HepG2 (cell line): Measurements from ENCODE around the gene MCEE. TPM values are rescaled to one million over a fixed set of nuclear protein-coding genes. Genes with fewer than 3 reads are reported as not detected.

ENCODE experiments used
- AGO2 ChIP-seq: fragments of 200-400 bp; formaldehyde crosslinking; optimal IDR thresholded peaks from 2 replicates; pipeline ENCODE3; 2017; ENCODE audit warnings: mild to moderate bottlenecking, low read depth, low read length, moderate library complexity
- AKAP8 ChIP-seq: sonication (generic); formaldehyde crosslinking; IDR thresholded peaks from 2 replicates; pipeline ENCODE4 v1.5.1; 2020; ENCODE audit warnings: mild to moderate bottlenecking, missing genetic modification reagents
- ELF1 ChIP-seq: sonication (generic); formaldehyde crosslinking; IDR thresholded peaks from 2 replicates; pipeline ENCODE4 v1.4.0; 2020; ENCODE audit warnings: missing genetic modification reagents
- FOSL2 ChIP-seq: sonication (generic); formaldehyde crosslinking; IDR thresholded peaks from 2 replicates; pipeline ENCODE4 v1.4.0; 2020; ENCODE audit warnings: missing genetic modification reagents
- KDM6A ChIP-seq: IDR thresholded peaks from 2 replicates; pipeline ENCODE4 v1.6.1; 2016; ENCODE audit warnings: low read depth
- ONECUT2 ChIP-seq: sonication (generic); formaldehyde crosslinking; IDR thresholded peaks from 2 replicates; pipeline ENCODE4 v1.4.0; 2020; ENCODE audit warnings: missing genetic modification reagents
- POLR2A ChIP-seq, 2 experiments: IDR thresholded peaks; 2 replicates each; pipeline ENCODE4 v1.6.1; 2011; ENCODE audit warnings: low read depth in 2 of 2, low read length in 2 of 2, mild to moderate bottlenecking in 1 of 2, moderate library complexity in 1 of 2; ENCODE audit not compliant: insufficient read depth in 1 of 2
- PPARG ChIP-seq: conservative IDR thresholded peaks from 2 replicates; pipeline ENCODE4 v1.6.1; 2016; ENCODE audit warnings: missing biosample characterization, missing genetic modification reagents
- RAD21 ChIP-seq: fragments of 450-650 bp; formaldehyde crosslinking; IDR thresholded peaks from 2 replicates; pipeline ENCODE4 v1.5.0; 2020; ENCODE audit warnings: mild to moderate bottlenecking
- TSC22D2 ChIP-seq: sonication (generic); formaldehyde crosslinking; IDR thresholded peaks from 2 replicates; pipeline ENCODE4 v1.5.1; 2020; ENCODE audit warnings: missing genetic modification reagents, mild to moderate bottlenecking, borderline replicate concordance
- ZBTB21 ChIP-seq: sonication (generic); formaldehyde crosslinking; IDR thresholded peaks from 2 replicates; pipeline ENCODE4 v1.4.0; 2020; ENCODE audit warnings: missing genetic modification reagents
- ZNF230 ChIP-seq: sonication (generic); formaldehyde crosslinking; IDR thresholded peaks from 2 replicates; pipeline ENCODE4 v1.4.0; 2020; ENCODE audit warnings: mild to moderate bottlenecking, missing genetic modification reagents
- ZNF260 ChIP-seq: sonication (generic); formaldehyde crosslinking; IDR thresholded peaks from 2 replicates; pipeline ENCODE4 v1.4.0; 2020; ENCODE audit warnings: missing genetic modification reagents, low read depth, mild to moderate bottlenecking, borderline replicate concordance
- ZNF354B ChIP-seq: sonication (generic); formaldehyde crosslinking; IDR thresholded peaks from 2 replicates; pipeline ENCODE4 v1.8.0; 2022; ENCODE audit warnings: mild to moderate bottlenecking, missing genetic modification reagents
- ZNF431 ChIP-seq: sonication (generic); formaldehyde crosslinking; IDR thresholded peaks from 2 replicates; pipeline ENCODE4 v1.9.0; 2022; ENCODE audit warnings: missing genetic modification reagents, low read depth, mild to moderate bottlenecking, borderline replicate concordance
- ZNF678 ChIP-seq: sonication (generic); formaldehyde crosslinking; IDR thresholded peaks from 2 replicates; pipeline ENCODE4 v1.4.0; 2020; ENCODE audit warnings: mild to moderate bottlenecking, missing genetic modification reagents
- ZNF781 ChIP-seq: sonication (generic); formaldehyde crosslinking; IDR thresholded peaks from 2 replicates; pipeline ENCODE4 v1.5.1; 2020; ENCODE audit warnings: borderline replicate concordance, mild to moderate bottlenecking, missing genetic modification reagents; ENCODE audit errors: not compliant biosample characterization
- ZNF879 ChIP-seq: sonication (generic); formaldehyde crosslinking; IDR thresholded peaks from 2 replicates; pipeline ENCODE4 v1.8.1; 2023; ENCODE audit warnings: missing genetic modification reagents
- polyA plus RNA-seq, 8 experiments: library from polyadenylated mRNA; depleted of rRNA in 3 of 8; stranded (reverse) in 7 of 8; unstranded in 1 of 8; fragments of >200 nt; fragmentation: Illumina TruSeq in 4 of 8; extraction: Trizol in 4 of 8; gene quantifications; 2 replicates each; pipeline versions ENCODE4 v1.2.1 to v1.2.3, GENCODE V29; 2011 to 2016; ENCODE audit warnings: low read depth in 4 of 8, missing spikeins in 1 of 8, mixed read lengths in 1 of 8; ENCODE audit not compliant: insufficient read depth in 1 of 8
- total RNA-seq, 5 experiments: library from RNA; depleted of rRNA; stranded (reverse); fragments of >200 nt; fragmentation: Illumina TruSeq; extraction: Trizol; gene quantifications; 2 replicates each; pipeline ENCODE4 v1.2.3, GENCODE V29; 2016; ENCODE audit warnings: low read depth in 1 of 5
- TF ChIP-seq, protein P1 (sequence below): sonication (generic); formaldehyde crosslinking; IDR thresholded peaks from 2 replicates; pipeline ENCODE4 v1.4.0; 2020; ENCODE audit warnings: missing genetic modification reagents; ENCODE audit errors: not compliant biosample characterization
- TF ChIP-seq, protein P2 (sequence below): sonication (generic); formaldehyde crosslinking; conservative IDR thresholded peaks from 2 replicates; pipeline ENCODE4 v1.5.0; 2020; ENCODE audit warnings: missing genetic modification reagents
- TF ChIP-seq, protein P3 (sequence below): sonication (generic); formaldehyde crosslinking; IDR thresholded peaks from 2 replicates; pipeline ENCODE4 v1.5.0; 2020; ENCODE audit warnings: mild to moderate bottlenecking, missing genetic modification reagents, borderline replicate concordance
- TF ChIP-seq, protein P4 (sequence below): sonication (generic); formaldehyde crosslinking; IDR thresholded peaks from 2 replicates; pipeline ENCODE4 v1.5.1; 2020; ENCODE audit warnings: mild to moderate bottlenecking, missing genetic modification reagents, moderate library complexity
- TF ChIP-seq, protein P5 (sequence below): sonication (generic); formaldehyde crosslinking; IDR thresholded peaks from 2 replicates; pipeline ENCODE4 v1.8.0; 2022; ENCODE audit warnings: mild to moderate bottlenecking, missing genetic modification reagents, moderate library complexity

The MCEE gene
- total and polyA plus RNA-seq, 2 of the 13 experiments (the other 11 are each of a cell fraction or from before 2014, with no cell fraction given): 32.0 to 66.9 TPM

DNA sequence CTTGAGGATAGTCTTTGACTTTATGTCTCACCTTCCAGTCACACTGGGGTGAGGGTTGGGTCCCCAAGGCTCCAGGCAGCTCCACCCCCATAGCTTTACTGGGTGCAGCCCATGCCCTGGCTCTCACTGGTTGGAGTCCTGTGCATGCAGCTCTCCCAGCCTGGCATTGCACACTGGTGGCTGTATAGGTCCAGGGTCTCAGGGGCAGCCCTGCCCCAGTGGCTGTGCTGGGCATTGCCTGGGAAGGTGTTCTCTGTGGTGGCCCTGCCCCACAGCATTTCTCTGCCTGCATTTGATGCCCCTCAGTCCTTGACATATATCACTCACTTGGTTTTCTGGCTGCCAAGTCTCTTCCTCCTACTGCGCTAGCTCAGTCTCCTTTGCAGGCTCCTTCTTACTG is 21.6 kb upstream of the MCEE start (continued):
- no peak for TF ChIP-seq FOSL2
- 0 out of 4 replicates have a peak, but pooled peaks of 1 of the 2 experiments have one; percentile 23 for TF ChIP-seq POLR2A (IDR thresholded peaks at IDR 0.05; ENCODE audit: insufficient read depth in 1 of 2, low read depth in 2 of 2, low read length in 2 of 2)
- TF ChIP-seq ZNF354B: no peak
- TF ChIP-seq, protein P1, sequence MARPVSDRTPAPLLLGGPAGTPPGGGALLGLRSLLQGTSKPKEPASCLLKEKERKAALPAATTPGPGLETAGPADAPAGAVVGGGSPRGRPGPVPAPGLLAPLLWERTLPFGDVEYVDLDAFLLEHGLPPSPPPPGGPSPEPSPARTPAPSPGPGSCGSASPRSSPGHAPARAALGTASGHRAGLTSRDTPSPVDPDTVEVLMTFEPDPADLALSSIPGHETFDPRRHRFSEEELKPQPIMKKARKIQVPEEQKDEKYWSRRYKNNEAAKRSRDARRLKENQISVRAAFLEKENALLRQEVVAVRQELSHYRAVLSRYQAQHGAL (CRISPR knock-in tag): no peak
- TF ChIP-seq, protein P2, sequence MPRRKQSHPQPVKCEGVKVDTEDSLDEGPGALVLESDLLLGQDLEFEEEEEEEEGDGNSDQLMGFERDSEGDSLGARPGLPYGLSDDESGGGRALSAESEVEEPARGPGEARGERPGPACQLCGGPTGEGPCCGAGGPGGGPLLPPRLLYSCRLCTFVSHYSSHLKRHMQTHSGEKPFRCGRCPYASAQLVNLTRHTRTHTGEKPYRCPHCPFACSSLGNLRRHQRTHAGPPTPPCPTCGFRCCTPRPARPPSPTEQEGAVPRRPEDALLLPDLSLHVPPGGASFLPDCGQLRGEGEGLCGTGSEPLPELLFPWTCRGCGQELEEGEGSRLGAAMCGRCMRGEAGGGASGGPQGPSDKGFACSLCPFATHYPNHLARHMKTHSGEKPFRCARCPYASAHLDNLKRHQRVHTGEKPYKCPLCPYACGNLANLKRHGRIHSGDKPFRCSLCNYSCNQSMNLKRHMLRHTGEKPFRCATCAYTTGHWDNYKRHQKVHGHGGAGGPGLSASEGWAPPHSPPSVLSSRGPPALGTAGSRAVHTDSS (CRISPR knock-in tag): no peak
- TF ChIP-seq, protein P3, sequence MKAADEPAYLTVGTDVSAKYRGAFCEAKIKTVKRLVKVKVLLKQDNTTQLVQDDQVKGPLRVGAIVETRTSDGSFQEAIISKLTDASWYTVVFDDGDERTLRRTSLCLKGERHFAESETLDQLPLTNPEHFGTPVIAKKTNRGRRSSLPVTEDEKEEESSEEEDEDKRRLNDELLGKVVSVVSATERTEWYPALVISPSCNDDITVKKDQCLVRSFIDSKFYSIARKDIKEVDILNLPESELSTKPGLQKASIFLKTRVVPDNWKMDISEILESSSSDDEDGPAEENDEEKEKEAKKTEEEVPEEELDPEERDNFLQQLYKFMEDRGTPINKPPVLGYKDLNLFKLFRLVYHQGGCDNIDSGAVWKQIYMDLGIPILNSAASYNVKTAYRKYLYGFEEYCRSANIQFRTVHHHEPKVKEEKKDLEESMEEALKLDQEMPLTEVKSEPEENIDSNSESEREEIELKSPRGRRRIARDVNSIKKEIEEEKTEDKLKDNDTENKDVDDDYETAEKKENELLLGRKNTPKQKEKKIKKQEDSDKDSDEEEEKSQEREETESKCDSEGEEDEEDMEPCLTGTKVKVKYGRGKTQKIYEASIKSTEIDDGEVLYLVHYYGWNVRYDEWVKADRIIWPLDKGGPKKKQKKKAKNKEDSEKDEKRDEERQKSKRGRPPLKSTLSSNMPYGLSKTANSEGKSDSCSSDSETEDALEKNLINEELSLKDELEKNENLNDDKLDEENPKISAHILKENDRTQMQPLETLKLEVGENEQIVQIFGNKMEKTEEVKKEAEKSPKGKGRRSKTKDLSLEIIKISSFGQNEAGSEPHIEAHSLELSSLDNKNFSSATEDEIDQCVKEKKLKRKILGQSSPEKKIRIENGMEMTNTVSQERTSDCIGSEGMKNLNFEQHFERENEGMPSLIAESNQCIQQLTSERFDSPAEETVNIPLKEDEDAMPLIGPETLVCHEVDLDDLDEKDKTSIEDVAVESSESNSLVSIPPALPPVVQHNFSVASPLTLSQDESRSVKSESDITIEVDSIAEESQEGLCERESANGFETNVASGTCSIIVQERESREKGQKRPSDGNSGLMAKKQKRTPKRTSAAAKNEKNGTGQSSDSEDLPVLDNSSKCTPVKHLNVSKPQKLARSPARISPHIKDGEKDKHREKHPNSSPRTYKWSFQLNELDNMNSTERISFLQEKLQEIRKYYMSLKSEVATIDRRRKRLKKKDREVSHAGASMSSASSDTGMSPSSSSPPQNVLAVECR: no peak
- peak; percentile 31 for TF ChIP-seq AGO2
- TF ChIP-seq ONECUT2 (CRISPR knock-in tag): no peak
- no peak for TF ChIP-seq TSC22D2 (CRISPR knock-in tag)
- TF ChIP-seq ZNF879: no peak
- no peak for TF ChIP-seq ZNF431 (CRISPR knock-in tag)
- no peak for TF ChIP-seq AKAP8 (CRISPR knock-in tag)
- TF ChIP-seq RAD21 (CRISPR knock-in tag): peak; percentile 30; the same call in 1 of the 2 replicates
- no peak for TF ChIP-seq PPARG (CRISPR knock-in tag)
- no peak for TF ChIP-seq ZNF678 (CRISPR knock-in tag)
- no peak for TF ChIP-seq KDM6A (CRISPR knock-in tag)
- no peak for TF ChIP-seq ZBTB21 (CRISPR knock-in tag)
- TF ChIP-seq ZNF230: no peak
- TF ChIP-seq ELF1 (CRISPR knock-in tag): no peak
- TF ChIP-seq, protein P4, sequence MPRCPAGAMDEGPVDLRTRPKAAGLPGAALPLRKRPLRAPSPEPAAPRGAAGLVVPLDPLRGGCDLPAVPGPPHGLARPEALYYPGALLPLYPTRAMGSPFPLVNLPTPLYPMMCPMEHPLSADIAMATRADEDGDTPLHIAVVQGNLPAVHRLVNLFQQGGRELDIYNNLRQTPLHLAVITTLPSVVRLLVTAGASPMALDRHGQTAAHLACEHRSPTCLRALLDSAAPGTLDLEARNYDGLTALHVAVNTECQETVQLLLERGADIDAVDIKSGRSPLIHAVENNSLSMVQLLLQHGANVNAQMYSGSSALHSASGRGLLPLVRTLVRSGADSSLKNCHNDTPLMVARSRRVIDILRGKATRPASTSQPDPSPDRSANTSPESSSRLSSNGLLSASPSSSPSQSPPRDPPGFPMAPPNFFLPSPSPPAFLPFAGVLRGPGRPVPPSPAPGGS (CRISPR knock-in tag): 0 out of 2 replicates have a peak, but pooled peaks have one; percentile 28
- TF ChIP-seq, protein P5, sequence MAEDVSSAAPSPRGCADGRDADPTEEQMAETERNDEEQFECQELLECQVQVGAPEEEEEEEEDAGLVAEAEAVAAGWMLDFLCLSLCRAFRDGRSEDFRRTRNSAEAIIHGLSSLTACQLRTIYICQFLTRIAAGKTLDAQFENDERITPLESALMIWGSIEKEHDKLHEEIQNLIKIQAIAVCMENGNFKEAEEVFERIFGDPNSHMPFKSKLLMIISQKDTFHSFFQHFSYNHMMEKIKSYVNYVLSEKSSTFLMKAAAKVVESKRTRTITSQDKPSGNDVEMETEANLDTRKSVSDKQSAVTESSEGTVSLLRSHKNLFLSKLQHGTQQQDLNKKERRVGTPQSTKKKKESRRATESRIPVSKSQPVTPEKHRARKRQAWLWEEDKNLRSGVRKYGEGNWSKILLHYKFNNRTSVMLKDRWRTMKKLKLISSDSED (CRISPR knock-in tag): no peak
- no peak for TF ChIP-seq ZNF260 (CRISPR knock-in tag)
- no peak for TF ChIP-seq ZNF781 (CRISPR knock-in tag)
